ENCODE data around the gene RAMP2. TPM values are rescaled to one million over a fixed set of nuclear protein-coding genes. Genes with fewer than 3 reads are reported as not detected.

Gene RAMP2
- total RNA-seq, 1 experiment from 2014 or later = 21.4 TPM

GRCh38 chr17:42773290-42774035 is 12.4 kb downstream of the RAMP2 start, which contains the start of gene VPS25:
VPS25 (plus strand) TSS chr17:42773449; CDS start chr17:42773476, 27 bp downstream.
- intact Hi-C loops (cut with micrococcal nuclease; ENCODE audit: unreplicated experiment) = no loop called here
- POLR2A ChIA-PET = interaction anchor here (0.7 to 2.0 kb wide), 6 partner anchors 13 to 225 kb away, joined by 5 to 19 read pairs (median 8); partner anchors contain the start of genes BECN1, CNTD1, COA3 and RAMP2
- H3K9me3 Mint-ChIP-seq (ENCODE audit: unreplicated experiment) = no peaks in the 10 kb centered on the region

GRCh38 chr17:42774066-42774745 is 13.2 kb downstream of the RAMP2 start:
- H3K4me3 ChIP-seq (ENCODE audit: low read depth, low read length) = peak overlapping the region; percentile 77
- ChIA-PET POLR2A (interaction anchor here (0.7 to 2.0 kb wide), 6 partner anchors 14 to 224 kb away, joined by 5 to 19 read pairs (median 8); partner anchors contain the start of genes BECN1, CNTD1, COA3 and RAMP2), CTCF (interaction anchor here (1.1 to 2.1 kb wide), 5 partner anchors 11 to 197 kb away, joined by 4 to 18 read pairs (median 6); partner anchors contain the start of genes BECN1 and PSMC3IP)
- BruUV-seq (replicated peaks) = no TSS peak
- no peak for DNase-seq
- no peak for TF ChIP-seq CTCF (IDR thresholded peaks at IDR 0.05; ENCODE audit: insufficient read depth in 1 of 2, low read depth in 1 of 2, low read length in 1 of 2, severe bottlenecking in 1 of 2, unreplicated experiment in 1 of 2)
- intact Hi-C loops (cut with micrococcal nuclease; ENCODE audit: unreplicated experiment) = no loop called here
- no peaks in the 10 kb centered on the region for H3K27me3 ChIP-seq (replicated peaks; ENCODE audit: control insufficient read depth, insufficient read depth, low read length)
- H3K9me3 ChIP-seq = no peaks in the 10 kb centered on the region
- Mint-ChIP-seq H3K4me1 (ENCODE audit: low read depth, unreplicated experiment) (peaks cover under 1% of the 10 kb centered on the region), H3K27me3 (ENCODE audit: insufficient read depth, unreplicated experiment) (no peaks in the 10 kb centered on the region), H3K9me3 (ENCODE audit: unreplicated experiment) (no peaks in the 10 kb centered on the region), H3K4me3 (ENCODE audit: unreplicated experiment) (peak overlapping the region; percentile 96), H3K27ac (ENCODE audit: unreplicated experiment) (peak overlapping the region; percentile 93), H3K36me3 (ENCODE audit: insufficient read depth, unreplicated experiment) (peaks cover 24% of the 10 kb centered on the region)
- H3K36me3 ChIP-seq (ENCODE audit: control insufficient read depth, insufficient read depth, low read length) = no peaks in the 10 kb centered on the region
- H3K4me1 ChIP-seq = peaks cover 3% of the 10 kb centered on the region; the same call in 1 of the 2 replicates

More at GRCh38 chr17:42773290-42774035, 12.4 kb downstream of the RAMP2 start, which contains the start of gene VPS25:
- H3K27me3 ChIP-seq (replicated peaks; ENCODE audit: control insufficient read depth, insufficient read depth, low read length) = no peaks in the 10 kb centered on the region
- no peaks in the 10 kb centered on the region for H3K27me3 Mint-ChIP-seq (ENCODE audit: insufficient read depth, unreplicated experiment)
- peak within 1 kb of the TSS; percentile 93 for H3K27ac Mint-ChIP-seq (ENCODE audit: unreplicated experiment)
- peak within 1 kb of the TSS; percentile 96 for H3K4me3 Mint-ChIP-seq (ENCODE audit: unreplicated experiment)
- TF ChIP-seq CTCF (IDR thresholded peaks at IDR 0.05; ENCODE audit: insufficient read depth in 1 of 2, low read depth in 1 of 2, low read length in 1 of 2, severe bottlenecking in 1 of 2, unreplicated experiment in 1 of 2) = no peak
- no peaks in the 10 kb centered on the region for H3K4me1 Mint-ChIP-seq (ENCODE audit: low read depth, unreplicated experiment)
- 0 out of 2 replicates have a peak, but pooled peaks cover 3% of the 10 kb centered on the region for H3K4me1 ChIP-seq
- H3K36me3 ChIP-seq (ENCODE audit: control insufficient read depth, insufficient read depth, low read length) = no peaks in the 10 kb centered on the region
- CTCF ChIA-PET = interaction anchor here (0.7 to 2.1 kb wide), 8 partner anchors 10 to 196 kb away, joined by 3 to 18 read pairs (median 4); partner anchors contain the start of genes BECN1 and PSMC3IP
- no peaks in the 10 kb centered on the region for H3K9me3 ChIP-seq
- peak; percentile 84 to 86 for DNase-seq
- peak within 1 kb of the TSS; percentile 77 for H3K4me3 ChIP-seq (ENCODE audit: low read depth, low read length)
- peaks cover 24% of the 10 kb centered on the region for H3K36me3 Mint-ChIP-seq (ENCODE audit: insufficient read depth, unreplicated experiment)
- TSS peak; percentile 72 for BruUV-seq (replicated peaks)

- Histone ChIP-seq H3K36me3 (ENCODE audit: control insufficient read depth, insufficient read depth, low read length) (no peaks in the 10 kb centered on the region), H3K27me3 (replicated peaks; ENCODE audit: control insufficient read depth, insufficient read depth, low read length) (no peaks in the 10 kb centered on the region), H3K4me3 (ENCODE audit: low read depth, low read length) (no peak overlapping the region), H3K9me3 (no peaks in the 10 kb centered on the region), H3K4me1 (peaks cover 13% of the 10 kb centered on the region)
- POLR2A ChIA-PET = no interaction called here
- CTCF ChIA-PET = no interaction called here
- intact Hi-C loops (cut with micrococcal nuclease; ENCODE audit: unreplicated experiment) = no loop called here
- no peak for DNase-seq
- H3K4me1 Mint-ChIP-seq (ENCODE audit: low read depth, unreplicated experiment) = peaks cover 10% of the 10 kb centered on the region
- H3K4me3 Mint-ChIP-seq (ENCODE audit: unreplicated experiment) = no peak overlapping the region
- TF ChIP-seq CTCF (IDR thresholded peaks at IDR 0.05; ENCODE audit: insufficient read depth in 1 of 2, low read depth in 1 of 2, low read length in 1 of 2, severe bottlenecking in 1 of 2, unreplicated experiment in 1 of 2) = no peak
- no peak overlapping the region for H3K27ac Mint-ChIP-seq (ENCODE audit: unreplicated experiment)
- BruUV-seq (replicated peaks) = no TSS peak
- H3K9me3 Mint-ChIP-seq (ENCODE audit: unreplicated experiment) = no peaks in the 10 kb centered on the region
- H3K27me3 Mint-ChIP-seq (ENCODE audit: insufficient read depth, unreplicated experiment) = no peaks in the 10 kb centered on the region
- H3K36me3 Mint-ChIP-seq (ENCODE audit: insufficient read depth, unreplicated experiment) = peaks cover 34% of the 10 kb centered on the region
These were observed 14.6 kb downstream of the RAMP2 start for GRCh38 chr17:42775534-42776098.

Data from Caco-2 (cell line).